T-cell (primary cell): ENCODE results near the gene CNKSR3. TPM values are rescaled to one million over a fixed set of nuclear protein-coding genes. Genes with fewer than 3 reads are reported as not detected.

Source experiments
- ATAC-seq, 4 experiments: fragments of 200-7000 bp in 3 of 4; fragments of 150-1000 bp in 1 of 4; cut with Tn5 transposase; replicated peaks in 1 of 4; 1 replicate in 3 of 4; 2 replicates in 1 of 4; pipeline ENCODE4 v1.10.0; 2021; ENCODE audit warnings: moderate library complexity in 3 of 4, mild to moderate bottlenecking in 2 of 4, moderate number of reproducible peaks in 1 of 4
- CTCF ChIA-PET, 2 donors: fragments of 300-600 bp; sonication (Branson Sonifier 250); formaldehyde crosslinking; loops; one replicate each; lab custom pipeline; 2022; ENCODE audit warnings: antibody characterized with exemption in 2 of 2; lab: Charles Lee
- POLR2A ChIA-PET, 2 donors: fragments of 300-600 bp; sonication (Branson Sonifier 250); formaldehyde crosslinking; loops; one replicate each; lab custom pipeline; 2022; ENCODE audit warnings: antibody characterized with exemption in 2 of 2; lab: Charles Lee
- DNase-seq, 35 experiments: peaks; one replicate each; pipeline versions ENCODE4 v3.0.0 to v3.0.0-alpha.2; 2013 to 2023
- H3K27ac ChIP-seq: one replicate; pipeline ENCODE4 v1.5.1; 2013; ENCODE audit warnings: low read length
- H3K27me3 ChIP-seq, 2 experiments: replicated peaks in 1 of 2; 1 replicate in 1 of 2; 2 replicates in 1 of 2; pipeline versions ENCODE4 v1.6.1 to v1.7.0; 2013; ENCODE audit warnings: low read length in 1 of 2, mixed read lengths in 1 of 2; ENCODE audit not compliant: control insufficient read depth in 2 of 2, insufficient read depth in 2 of 2; ENCODE audit errors: extremely low read depth in 1 of 2
- H3K36me3 ChIP-seq, 2 donors: 1 replicate in 1 of 2; 2 replicates in 1 of 2; pipeline versions ENCODE4 v1.6.1 to v1.7.0; 2013; ENCODE audit warnings: low read length in 1 of 2; ENCODE audit not compliant: control insufficient read depth in 2 of 2, insufficient read depth in 1 of 2; ENCODE audit errors: extremely low read depth in 1 of 2
- H3K4me1 ChIP-seq, 2 experiments: 1 replicate in 1 of 2; 2 replicates in 1 of 2; pipeline versions ENCODE4 v1.6.1 to v1.7.0; 2013; ENCODE audit warnings: low read length in 2 of 2, mixed read lengths in 1 of 2; ENCODE audit not compliant: insufficient read depth in 2 of 2, control insufficient read depth in 1 of 2; ENCODE audit errors: extremely low read depth in 1 of 2
- H3K4me3 ChIP-seq, 2 donors: 1 replicate in 1 of 2; 2 replicates in 1 of 2; pipeline versions ENCODE4 v1.5.1 to v1.7.0; 2013; ENCODE audit warnings: mild to moderate bottlenecking in 2 of 2, low read length in 1 of 2, moderate library complexity in 1 of 2; ENCODE audit not compliant: control insufficient read depth in 1 of 2; ENCODE audit errors: extremely low read depth in 1 of 2
- H3K9me3 ChIP-seq: 2 replicates; pipeline ENCODE4 v1.7.0; 2013
- H3K27ac Mint-ChIP-seq, 2 donors: one replicate each; pipeline ENCODE4 v1.8.0; 2020 to 2021; ENCODE audit warnings: mild to moderate bottlenecking in 2 of 2, mixed read lengths in 2 of 2
- H3K27me3 Mint-ChIP-seq, 2 donors: one replicate each; pipeline ENCODE4 v1.8.0; 2021 to 2022; ENCODE audit warnings: mixed read lengths in 2 of 2
- H3K36me3 Mint-ChIP-seq: one replicate; pipeline ENCODE4 v1.8.0; 2021; ENCODE audit warnings: mixed read lengths
- H3K4me1 Mint-ChIP-seq, 3 donors: one replicate each; pipeline ENCODE4 v1.8.0; 2020 to 2022; ENCODE audit warnings: mixed read lengths in 3 of 3, mild to moderate bottlenecking in 1 of 3
- H3K4me3 Mint-ChIP-seq, 3 donors: one replicate each; pipeline ENCODE4 v1.8.0; 2020 to 2022; ENCODE audit warnings: mild to moderate bottlenecking in 3 of 3, mixed read lengths in 3 of 3, moderate library complexity in 3 of 3
- H3K9me3 Mint-ChIP-seq, 3 donors: one replicate each; pipeline ENCODE4 v1.8.0; 2020 to 2022; ENCODE audit warnings: mixed read lengths in 3 of 3
- WGBS: methylation state at CpG from one replicate; pipeline ENCODE4 v1.1.5; 2013; ENCODE audit warnings: missing lambda C conversion rate; ENCODE audit not compliant: insufficient coverage; 5-methylcytosine and 5-hydroxymethylcytosine counted together
- total RNA-seq, 35 experiments: library from RNA in 6 of 35; stranded (reverse) in 6 of 35; fragments of 120-200 nt in 1 of 35; gene quantifications; one replicate each; pipeline versions ENCODE4 v1.2.1 to v1.2.4 and lab custom pipeline; 2013 to 2026

CNKSR3 gene
- total RNA-seq, 5 donors from 2014 or later (not counting 1 experiment from before 2014, with no cell fraction given): 0.05 to 0.35 (median 0.20) TPM

DNA sequence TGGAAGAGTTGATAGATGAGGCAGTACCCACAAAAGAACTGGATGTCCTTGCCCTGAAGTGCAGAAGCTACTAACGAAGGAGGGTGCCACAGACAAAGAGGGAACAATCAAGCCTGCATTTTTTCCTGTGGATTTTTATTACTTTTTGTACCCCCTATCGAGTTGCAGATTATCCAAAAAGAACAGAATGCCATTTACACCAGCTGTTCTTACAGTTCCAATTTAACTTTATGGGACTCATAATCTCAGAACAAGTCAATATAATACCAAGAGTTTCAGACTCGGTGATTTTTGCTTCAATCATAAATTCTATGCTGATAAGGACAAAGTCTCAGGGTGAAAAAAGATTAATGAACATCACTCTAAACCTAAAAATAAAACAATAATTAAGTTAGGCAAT is 4.0 kb upstream of the CNKSR3 start:
- CTCF ChIA-PET: interaction anchor here in 1 of 2 donors (0.7 kb wide), 1 partner anchor 13 kb away, joined by 3 read pairs; no protein-coding TSS in a partner anchor
- no peak overlapping the region for H3K4me3 ChIP-seq
- Mint-ChIP-seq H3K27ac (no peak overlapping the region), H3K36me3 (no peaks in the 10 kb centered on the region), H3K27me3 (peaks cover 20 to 28% of the 10 kb centered on the region in 2 donors), H3K4me3 (no peak overlapping the region), H3K9me3 (no peaks in the 10 kb centered on the region), H3K4me1 (peaks cover 6 to 7% (median 7%) of the 10 kb centered on the region in 3 donors)
- POLR2A ChIA-PET: no interaction called here
- DNase-seq (no peak), ATAC-seq (no peak)
- no peaks in the 10 kb centered on the region for H3K9me3 ChIP-seq
- 85% methylated on average over 2 of the region's 3 CpGs for WGBS
- peaks cover 0 to 10% of the 10 kb centered on the region in 2 experiments for H3K4me1 ChIP-seq
- no peak overlapping the region for H3K27ac ChIP-seq
- peaks cover 0 to 22% of the 10 kb centered on the region in 2 experiments for H3K27me3 ChIP-seq
- no peaks in the 10 kb centered on the region for H3K36me3 ChIP-seq

DNA sequence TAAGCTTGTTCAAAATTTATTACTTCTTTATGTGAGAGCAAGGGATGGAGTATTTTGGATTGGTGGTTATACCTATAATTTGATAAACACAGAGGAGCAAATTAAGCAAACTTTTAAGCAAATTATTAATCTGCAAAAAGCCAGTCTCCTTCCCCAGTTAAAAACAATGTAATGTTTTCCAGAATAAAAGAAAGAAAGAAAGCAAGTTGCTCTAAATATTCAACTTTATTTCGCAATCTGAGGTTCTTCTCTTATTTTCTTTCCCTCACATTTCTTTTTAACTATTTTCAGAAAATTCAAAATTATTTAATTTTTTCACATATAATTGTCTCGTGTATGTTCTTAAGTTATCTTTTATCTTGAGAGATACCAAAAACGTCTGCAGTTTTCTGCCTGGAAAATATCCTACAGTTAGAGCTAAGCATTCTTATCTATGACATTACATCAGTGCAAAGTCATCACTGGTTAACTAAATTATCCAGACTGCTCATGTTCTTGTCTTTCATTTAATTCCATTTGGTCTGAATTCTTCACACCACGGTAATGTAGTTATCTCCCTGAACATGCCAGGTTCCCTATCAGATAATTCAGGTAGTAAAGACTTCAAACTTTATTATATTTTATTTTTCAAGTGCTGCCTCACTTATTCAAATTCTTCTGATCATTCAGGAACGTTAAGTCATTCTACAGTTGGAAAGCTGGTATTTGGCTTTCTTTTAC is 3.3 kb upstream of the CNKSR3 start:
- peaks cover 23 to 34% of the 10 kb centered on the region in 2 donors for H3K27me3 Mint-ChIP-seq
- CTCF ChIA-PET: interaction anchor here in 1 of 2 donors (0.5 to 0.7 kb wide), 2 partner anchors 13 to 29 kb away, joined by 3 to 6 read pairs; no protein-coding TSS in a partner anchor
- DNase-seq (no peak), ATAC-seq (no peak)
- POLR2A ChIA-PET: no interaction called here
- Histone ChIP-seq H3K36me3 (no peaks in the 10 kb centered on the region), H3K4me3 (no peak overlapping the region), H3K27me3 (peaks cover 0 to 25% of the 10 kb centered on the region in 2 experiments), H3K4me1 (peaks cover 0 to 10% of the 10 kb centered on the region in 2 experiments), H3K9me3 (no peaks in the 10 kb centered on the region), H3K27ac (no peak overlapping the region)
- H3K36me3 Mint-ChIP-seq: no peaks in the 10 kb centered on the region
- H3K4me1 Mint-ChIP-seq: peaks cover 6 to 13% (median 13%) of the 10 kb centered on the region in 3 donors
- no peaks in the 10 kb centered on the region for H3K9me3 Mint-ChIP-seq
- H3K27ac Mint-ChIP-seq: no peak overlapping the region
- WGBS: 0% methylated on average over 1 of the region's 5 CpGs
- no peak overlapping the region for H3K4me3 Mint-ChIP-seq

DNA sequence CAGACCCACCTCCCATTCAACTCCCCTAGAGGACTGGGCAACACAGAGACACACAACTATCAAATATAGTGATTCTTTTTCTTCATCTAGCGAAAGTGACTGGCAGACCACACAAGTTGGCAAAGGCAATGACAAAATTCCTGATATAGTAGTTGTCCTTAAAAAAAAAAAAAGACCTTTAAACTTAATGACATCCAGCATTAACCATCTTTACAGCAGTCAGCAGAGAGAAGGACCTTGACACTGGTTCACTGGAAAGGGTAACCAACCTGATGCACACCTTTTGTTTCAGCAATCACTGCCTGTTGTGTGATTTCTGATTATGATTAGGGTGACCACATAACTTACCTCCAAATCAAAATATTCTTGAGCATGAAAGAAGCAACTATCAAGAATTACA is 1.7 kb upstream of the CNKSR3 start:
- POLR2A ChIA-PET: no interaction called here
- peaks cover 0 to 25% of the 10 kb centered on the region in 2 experiments for H3K27me3 ChIP-seq
- Mint-ChIP-seq H3K27ac (no peak overlapping the region), H3K4me3 (peak overlapping the region in 1 of 3 donors; percentile 70), H3K36me3 (no peaks in the 10 kb centered on the region), H3K27me3 (peaks cover 31 to 45% of the 10 kb centered on the region in 2 donors), H3K9me3 (no peaks in the 10 kb centered on the region), H3K4me1 (peaks cover 6 to 17% (median 16%) of the 10 kb centered on the region in 3 donors)
- no CpG with 5 or more reads among the region's 1 CpG for WGBS
- no peaks in the 10 kb centered on the region for H3K9me3 ChIP-seq
- no peak for DNase-seq
- H3K27ac ChIP-seq: no peak overlapping the region
- no peak overlapping the region for H3K4me3 ChIP-seq
- CTCF ChIA-PET: no interaction called here
- ATAC-seq: no peak
- no peaks in the 10 kb centered on the region for H3K36me3 ChIP-seq
- peaks cover 0 to 10% of the 10 kb centered on the region in 2 experiments for H3K4me1 ChIP-seq

DNA sequence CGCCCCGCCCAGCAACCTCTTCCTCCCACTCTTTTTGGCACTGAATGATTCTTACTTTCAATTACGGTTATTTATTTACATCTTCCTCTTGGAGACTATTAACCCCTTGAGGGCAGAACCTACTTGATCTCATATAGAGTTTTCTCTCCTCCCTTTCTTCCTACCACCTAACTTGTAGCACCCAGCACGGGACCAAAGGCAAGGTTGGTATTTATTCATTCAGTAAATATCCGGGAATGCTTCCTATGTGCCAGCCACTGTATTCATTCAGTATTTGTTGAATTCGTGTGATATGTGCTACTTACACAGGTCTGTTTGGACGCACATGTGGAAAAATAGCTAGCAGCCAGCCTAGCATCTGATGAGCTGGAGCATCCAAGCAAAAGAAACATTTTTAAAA is 1.3 kb upstream of the CNKSR3 start:
- no peak overlapping the region for H3K27ac Mint-ChIP-seq
- no peaks in the 10 kb centered on the region for H3K9me3 Mint-ChIP-seq
- H3K27ac ChIP-seq: no peak overlapping the region

DNA sequence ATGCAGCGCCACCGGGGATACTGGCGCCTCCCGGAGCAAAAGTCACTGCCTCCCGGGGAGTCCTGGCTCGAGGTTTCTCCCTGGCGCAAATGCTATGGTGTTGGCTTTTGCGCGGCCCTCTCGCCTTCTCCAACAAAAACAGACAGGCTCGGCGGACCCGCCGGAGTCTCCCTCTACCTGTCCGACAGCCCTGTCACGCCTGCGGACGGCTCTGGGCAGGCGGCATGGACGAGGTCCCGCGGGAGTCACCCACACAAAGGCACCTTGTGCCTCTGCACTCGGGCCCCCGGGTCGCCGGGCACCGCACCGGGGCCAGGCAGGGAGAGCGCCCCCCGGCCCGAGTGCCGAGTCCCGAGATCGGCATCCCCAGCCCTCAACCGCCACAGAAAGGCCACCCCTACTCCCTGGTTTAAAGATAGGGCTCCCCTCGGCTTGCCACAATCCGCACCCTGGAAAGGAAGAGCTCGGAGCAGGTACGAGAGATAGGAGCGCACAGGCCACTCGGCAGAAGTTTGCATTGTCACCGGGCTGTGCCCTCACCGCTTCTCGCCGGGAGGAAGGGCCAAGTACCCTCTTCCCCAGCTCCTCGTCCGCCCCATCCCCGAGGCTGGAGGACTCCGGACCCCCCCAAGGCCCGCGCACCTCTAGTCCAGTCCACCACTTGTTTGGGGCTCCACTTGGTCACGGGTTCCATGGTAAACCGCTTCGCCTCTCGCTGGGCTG is 903 bp downstream of the CNKSR3 start:
- peak overlapping the region in 2 of 3 donors; percentile 22 to 58 for H3K4me3 Mint-ChIP-seq
- H3K9me3 Mint-ChIP-seq: no peaks in the 10 kb centered on the region
- WGBS: 3% methylated on average over 41 of the region's 55 CpGs
- POLR2A ChIA-PET: no interaction called here
- no peak overlapping the region for H3K27ac ChIP-seq
- H3K4me1 ChIP-seq: peaks cover 0 to 10% of the 10 kb centered on the region in 2 experiments
- H3K9me3 ChIP-seq: no peaks in the 10 kb centered on the region
- H3K27ac Mint-ChIP-seq: no peak overlapping the region
- H3K27me3 Mint-ChIP-seq: peaks cover 47 to 54% of the 10 kb centered on the region in 2 donors
- no peaks in the 10 kb centered on the region for H3K36me3 ChIP-seq
- no peaks in the 10 kb centered on the region for H3K36me3 Mint-ChIP-seq
- no peak for DNase-seq
- no peak for ATAC-seq
- peaks cover 0 to 24% of the 10 kb centered on the region in 2 experiments for H3K27me3 ChIP-seq
- peak overlapping the region in 1 of 2 donors; percentile 74 for H3K4me3 ChIP-seq
- peaks cover 6 to 17% (median 16%) of the 10 kb centered on the region in 3 donors for H3K4me1 Mint-ChIP-seq
- CTCF ChIA-PET: no interaction called here

More for the DNA sequence above, 1.3 kb upstream of the CNKSR3 start:
- ATAC-seq (no peak), DNase-seq (no peak)
- H3K9me3 ChIP-seq: no peaks in the 10 kb centered on the region
- H3K4me3 Mint-ChIP-seq: peak overlapping the region in 1 of 3 donors; percentile 70
- peaks cover 36 to 46% of the 10 kb centered on the region in 2 donors for H3K27me3 Mint-ChIP-seq
- WGBS: 62% methylated on average over 3 of the region's 7 CpGs
- ChIA-PET CTCF (no interaction called here), POLR2A (no interaction called here)
- no peaks in the 10 kb centered on the region for H3K36me3 Mint-ChIP-seq
- H3K4me1 Mint-ChIP-seq: peaks cover 6 to 17% (median 16%) of the 10 kb centered on the region in 3 donors
- H3K4me3 ChIP-seq: no peak overlapping the region
- peaks cover 0 to 10% of the 10 kb centered on the region in 2 experiments for H3K4me1 ChIP-seq
- no peaks in the 10 kb centered on the region for H3K36me3 ChIP-seq
- peaks cover 0 to 25% of the 10 kb centered on the region in 2 experiments for H3K27me3 ChIP-seq

DNA sequence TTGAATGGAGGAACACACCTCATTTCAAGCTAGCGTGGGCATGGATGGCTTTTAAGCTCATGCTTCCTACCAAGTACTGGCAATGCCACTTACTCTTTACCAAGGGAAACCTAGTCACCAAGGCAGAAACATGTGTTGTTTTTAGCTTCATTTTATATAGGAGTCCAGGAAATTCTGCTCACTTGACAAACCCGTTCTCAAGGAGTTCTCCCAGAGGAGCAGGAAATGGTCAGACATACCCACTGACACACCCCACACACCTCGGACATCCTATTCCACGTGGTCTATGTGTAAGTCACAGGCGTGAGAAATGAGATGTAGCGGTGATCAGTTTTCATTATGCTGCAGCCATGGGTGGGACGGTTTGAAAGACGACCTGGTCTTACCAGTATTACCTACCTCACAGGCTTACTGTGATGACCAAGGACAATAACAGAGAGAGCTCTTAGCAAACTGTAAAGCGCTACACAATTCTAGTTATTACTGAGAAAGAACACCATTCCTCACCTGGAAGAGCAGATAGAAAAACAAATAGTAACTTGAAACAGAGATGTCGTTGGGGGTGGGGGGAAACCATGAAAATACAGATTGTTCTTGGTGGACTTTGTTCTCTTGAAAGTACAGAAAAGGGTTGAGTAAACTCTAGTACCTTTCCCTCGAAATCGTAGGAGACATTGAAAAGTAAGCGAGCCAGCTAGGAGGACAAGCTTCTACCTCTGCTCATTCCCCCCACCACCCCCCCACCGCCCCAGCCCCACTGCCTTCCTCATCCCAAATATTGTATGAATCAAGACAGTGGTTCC is 1.7 kb downstream of the CNKSR3 start:
- Mint-ChIP-seq H3K27me3 (peaks cover 47 to 54% of the 10 kb centered on the region in 2 donors), H3K4me3 (peak overlapping the region; percentile 21 to 58 (median 53)), H3K4me1 (peaks cover 6 to 17% (median 16%) of the 10 kb centered on the region in 3 donors), H3K36me3 (no peaks in the 10 kb centered on the region), H3K27ac (no peak overlapping the region), H3K9me3 (no peaks in the 10 kb centered on the region)
- Histone ChIP-seq H3K9me3 (no peaks in the 10 kb centered on the region), H3K4me3 (no peak overlapping the region), H3K36me3 (no peaks in the 10 kb centered on the region), H3K27me3 (peaks cover 0 to 24% of the 10 kb centered on the region in 2 experiments), H3K4me1 (peaks cover 0 to 10% of the 10 kb centered on the region in 2 experiments), H3K27ac (no peak overlapping the region)
- POLR2A ChIA-PET: no interaction called here
- DNase-seq: no peak
- no peak for ATAC-seq
- 20% methylated on average over 2 of the region's 14 CpGs for WGBS
- CTCF ChIA-PET: no interaction called here
